Testis (tissue), 3 donors: Measurements from ENCODE around the gene DAB1. TPM values are rescaled to one million over a fixed set of nuclear protein-coding genes. Genes with fewer than 3 reads are reported as not detected.

ENCODE experiments used
- DNase-seq: peaks from one replicate; pipeline ENCODE4 v3.0.0-alpha.2; 2019
- H3K27ac ChIP-seq, 2 donors: fragments of 200-600 bp; sonication (generic); one replicate each; pipeline ENCODE4 v1.5.1; 2019
- H3K27me3 ChIP-seq: fragments of 200-600 bp; sonication (generic); one replicate; pipeline ENCODE4 v1.5.1; 2019
- H3K36me3 ChIP-seq: fragments of 200-600 bp; sonication (generic); one replicate; pipeline ENCODE4 v1.5.1; 2017; ENCODE audit warnings: low read depth; ENCODE audit errors: missing control alignments
- H3K4me1 ChIP-seq: fragments of 200-600 bp; sonication (generic); one replicate; pipeline ENCODE4 v1.5.1; 2019
- H3K4me3 ChIP-seq, 2 donors: fragments of 200-600 bp; sonication (generic); one replicate each; pipeline ENCODE4 v1.5.1; 2017 to 2019
- H3K9me3 ChIP-seq: fragments of 200-600 bp; sonication (generic); one replicate; pipeline ENCODE4 v1.5.1; 2017
- CTCF ChIP-seq, 3 experiments: fragments of 450-650 bp in 2 of 3; fragments of 200-600 bp in 1 of 3; sonication (generic) in 1 of 3; IDR thresholded peaks; one replicate each; pipeline ENCODE4 v1.5.1; 2016 to 2019; ENCODE audit warnings: antibody characterized with exemption in 3 of 3, mild to moderate bottlenecking in 2 of 3, moderate library complexity in 1 of 3
- POLR2A ChIP-seq: fragments of 450-650 bp; IDR thresholded peaks from one replicate; pipeline ENCODE4 v1.6.1; 2017; ENCODE audit warnings: antibody characterized with exemption, mild to moderate bottlenecking, moderate library complexity
- WGBS, 2 donors: methylation state at CpG; one replicate each; pipeline ENCODE4 v1.1.5; 2018; 5-methylcytosine and 5-hydroxymethylcytosine counted together
- intact Hi-C: fragments of 100-400 bp; cut with DNase I; formaldehyde crosslinking; loops from one replicate; pipeline ENCODE4 v1.15.1; 2023; ENCODE audit warnings: low total_unique reads
- polyA plus RNA-seq: library from polyadenylated mRNA; stranded (reverse); fragments of 350-450 nt; fragmentation: Illumina TruSeq; extraction: RNeasy Lipid Tissue Mini Kit (QIAGEN cat#74804); gene quantifications from one replicate; pipeline ENCODE4 v1.2.3, GENCODE V29; 2014; ENCODE audit warnings: low read depth, low replicate concordance; ENCODE audit not compliant: insufficient read depth
- total RNA-seq, 2 donors: library from RNA; depleted of rRNA; stranded (reverse); fragments of >200 nt; gene quantifications; one replicate each; pipeline ENCODE4 v1.2.3, GENCODE V29; 2016

DAB1 gene
- total and polyA plus RNA-seq, 3 donors from 2014 or later: 0.79 to 1.7 (median 1.2) TPM

DNA sequence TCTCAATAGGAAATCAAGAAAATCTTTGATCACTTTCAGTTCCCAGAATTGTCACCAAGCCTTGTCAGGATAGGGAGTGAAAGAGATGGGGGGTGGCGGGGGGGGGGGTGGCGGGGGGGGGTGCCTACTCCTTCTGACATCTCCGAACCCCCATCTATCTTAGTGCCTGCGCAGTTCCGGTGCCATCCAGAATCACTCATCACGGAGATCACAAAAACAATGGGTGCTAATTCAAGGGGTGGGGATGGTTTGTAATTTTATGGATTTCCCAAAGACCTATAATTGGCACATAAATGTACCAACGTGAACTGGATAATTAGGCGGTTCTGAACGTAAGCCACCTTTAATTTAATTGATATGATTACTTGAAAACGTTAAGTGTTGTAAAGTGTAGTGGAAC lies 2.1 kb downstream of the DAB1 start:
- H3K27me3 ChIP-seq: no peaks in the 10 kb centered on the region
- H3K9me3 ChIP-seq: no peaks in the 10 kb centered on the region
- no peak overlapping the region for H3K27ac ChIP-seq
- H3K4me3 ChIP-seq: peak overlapping the region in 1 of 2 donors; percentile 52
- intact Hi-C loops: no loop called here
- peaks cover 7% of the 10 kb centered on the region for H3K4me1 ChIP-seq
- no peak for DNase-seq
- TF ChIP-seq POLR2A: no peak
- TF ChIP-seq CTCF (IDR thresholded peaks at IDR 0.05): no peak
- no peaks in the 10 kb centered on the region for H3K36me3 ChIP-seq
- 7 to 12% methylated on average over 10 of the region's 10 CpGs for WGBS, 2 donors

GRCh38 chr1:57420981-57421785 lies 2.7 kb downstream of the DAB1 start:
- TF ChIP-seq POLR2A (no peak), CTCF (IDR thresholded peaks at IDR 0.05) (no peak)
- Histone ChIP-seq H3K36me3 (no peaks in the 10 kb centered on the region), H3K4me1 (peaks cover 7% of the 10 kb centered on the region), H3K9me3 (no peaks in the 10 kb centered on the region), H3K27ac (no peak overlapping the region), H3K27me3 (no peaks in the 10 kb centered on the region), H3K4me3 (no peak overlapping the region)
- no peak for DNase-seq
- 35 to 40% methylated on average over 9 of the region's 9 CpGs for WGBS, 2 donors
- intact Hi-C loops: no loop called here

- no peaks in the 10 kb centered on the region for H3K27me3 ChIP-seq
- intact Hi-C loops: no loop called here
Observed at GRCh38 chr1:57418971-57419370, 4.9 kb downstream of the DAB1 start.

GRCh38 chr1:57411262-57411661 lies 12.6 kb downstream of the DAB1 start:
- intact Hi-C loops: no loop called here
- TF ChIP-seq POLR2A (no peak), CTCF (IDR thresholded peaks at IDR 0.05) (no peak)
- Histone ChIP-seq H3K36me3 (no peaks in the 10 kb centered on the region), H3K27ac (no peak overlapping the region), H3K27me3 (no peaks in the 10 kb centered on the region), H3K9me3 (no peaks in the 10 kb centered on the region), H3K4me3 (no peak overlapping the region), H3K4me1 (no peaks in the 10 kb centered on the region)
- 91 to 94% methylated on average over 3 of the region's 3 CpGs for WGBS, 2 donors
- no peak for DNase-seq

More at GRCh38 chr1:57418971-57419370, 4.9 kb downstream of the DAB1 start:
- Histone ChIP-seq H3K36me3 (no peaks in the 10 kb centered on the region), H3K9me3 (no peaks in the 10 kb centered on the region), H3K4me3 (no peak overlapping the region), H3K4me1 (peaks cover 7% of the 10 kb centered on the region), H3K27ac (no peak overlapping the region)
- DNase-seq: no peak
- 87 to 91% methylated on average over 4 of the region's 4 CpGs for WGBS, 2 donors
- TF ChIP-seq CTCF (IDR thresholded peaks at IDR 0.05) (no peak), POLR2A (no peak)

- Histone ChIP-seq H3K4me1 (no peaks in the 10 kb centered on the region), H3K36me3 (no peaks in the 10 kb centered on the region), H3K27me3 (no peaks in the 10 kb centered on the region), H3K27ac (no peak overlapping the region), H3K4me3 (no peak overlapping the region), H3K9me3 (no peaks in the 10 kb centered on the region)
- intact Hi-C loops: no loop called here
- DNase-seq: no peak
- TF ChIP-seq CTCF (IDR thresholded peaks at IDR 0.05) (no peak), POLR2A (no peak)
- 79% methylated on average over 4 of the region's 4 CpGs for WGBS, 2 donors
Observed at GRCh38 chr1:57410508-57410907, 13.4 kb downstream of the DAB1 start.
